HG03354 (cell line): ENCODE data around the gene ATPAF2.

Experiments used
- ATAC-seq: cut with Tn5 transposase; IDR thresholded peaks from one replicate; pipeline ENCODE4 v1.9.1; 2021; ENCODE audit warnings: mild to moderate bottlenecking; ENCODE audit not compliant: unreplicated experiment, poor library complexity, severe bottlenecking

Gene ATPAF2

GRCh38 chr17:18040261-18040858 is 1.4 kb upstream of the ATPAF2 start:
- no peak for ATAC-seq

DNA sequence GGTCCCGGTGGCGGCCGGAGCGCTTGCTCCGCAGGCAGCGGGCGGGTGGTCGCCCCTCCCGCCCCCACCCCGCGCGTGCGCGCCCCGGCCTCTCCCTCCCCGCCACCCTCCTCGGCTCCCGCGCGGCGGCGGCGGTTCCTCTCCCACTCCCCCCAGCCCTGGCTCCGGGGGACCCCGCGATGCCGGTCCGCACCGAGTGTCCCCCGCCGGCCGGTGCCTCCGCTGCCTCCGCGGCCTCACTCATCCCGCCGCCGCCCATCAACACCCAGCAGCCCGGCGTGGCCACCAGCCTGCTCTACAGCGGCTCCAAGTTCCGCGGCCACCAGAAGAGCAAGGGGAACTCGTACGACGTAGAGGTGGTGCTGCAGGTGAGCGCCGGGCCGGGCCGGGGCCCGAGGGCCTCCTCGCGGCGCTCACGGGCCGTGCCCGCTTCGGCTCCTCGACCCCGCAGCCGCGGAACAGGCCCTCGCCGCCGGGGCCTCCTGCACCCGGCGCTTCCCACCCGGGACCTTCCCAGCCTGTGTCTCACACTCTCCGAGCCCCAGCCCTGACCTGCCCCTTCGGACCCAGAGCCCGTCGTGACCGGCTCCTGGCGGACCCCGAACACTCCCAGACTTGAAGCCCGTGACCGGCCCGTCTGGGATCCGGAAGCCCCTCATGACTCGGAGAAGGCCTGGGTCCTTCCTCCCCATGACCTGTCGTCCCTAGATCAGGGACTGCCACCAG is 730 bp upstream of the ATPAF2 start:
- ATAC-seq = peak; percentile 26

GRCh38 chr17:18038149-18038850 is 668 bp downstream of the ATPAF2 start:
- ATAC-seq = no peak

DNA sequence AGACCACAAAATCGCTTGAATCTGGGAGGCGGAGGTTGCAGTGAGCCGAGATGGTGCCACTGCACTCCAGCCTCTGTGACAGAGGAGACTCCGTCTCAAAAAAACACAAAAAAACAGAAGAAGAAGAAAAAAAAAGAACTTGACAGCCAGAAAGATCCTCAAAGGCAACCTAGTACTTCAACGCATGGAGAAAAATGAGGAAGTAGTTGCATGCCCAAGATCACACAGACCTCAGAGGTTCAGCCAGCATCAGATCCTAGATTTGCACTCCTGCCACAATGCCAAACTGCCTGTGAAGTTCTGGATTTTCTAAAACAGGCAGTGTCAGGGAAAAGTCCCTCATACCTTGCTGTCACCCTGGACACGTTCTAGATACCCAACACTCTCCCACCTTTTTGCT is 1.5 kb downstream of the ATPAF2 start:
- no peak for ATAC-seq

DNA sequence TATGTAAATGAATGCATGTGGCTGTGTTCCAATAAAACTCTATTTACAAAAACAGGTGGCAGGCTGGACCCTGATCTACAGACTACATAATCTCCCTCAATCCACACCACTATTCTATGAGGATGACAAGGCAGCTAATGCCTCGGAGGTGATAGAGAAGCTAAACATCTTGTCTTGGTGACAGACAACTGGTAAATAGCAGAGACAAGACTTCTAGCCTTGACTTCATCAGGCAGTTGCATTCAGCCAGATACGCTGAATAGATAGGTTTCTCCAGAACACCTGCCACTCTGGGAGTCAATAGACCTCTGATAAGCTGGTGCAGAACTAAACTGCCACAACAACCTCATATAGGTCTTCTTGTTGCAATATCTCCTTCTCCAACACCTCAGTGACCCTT is 3.3 kb downstream of the ATPAF2 start:
- no peak for ATAC-seq

DNA sequence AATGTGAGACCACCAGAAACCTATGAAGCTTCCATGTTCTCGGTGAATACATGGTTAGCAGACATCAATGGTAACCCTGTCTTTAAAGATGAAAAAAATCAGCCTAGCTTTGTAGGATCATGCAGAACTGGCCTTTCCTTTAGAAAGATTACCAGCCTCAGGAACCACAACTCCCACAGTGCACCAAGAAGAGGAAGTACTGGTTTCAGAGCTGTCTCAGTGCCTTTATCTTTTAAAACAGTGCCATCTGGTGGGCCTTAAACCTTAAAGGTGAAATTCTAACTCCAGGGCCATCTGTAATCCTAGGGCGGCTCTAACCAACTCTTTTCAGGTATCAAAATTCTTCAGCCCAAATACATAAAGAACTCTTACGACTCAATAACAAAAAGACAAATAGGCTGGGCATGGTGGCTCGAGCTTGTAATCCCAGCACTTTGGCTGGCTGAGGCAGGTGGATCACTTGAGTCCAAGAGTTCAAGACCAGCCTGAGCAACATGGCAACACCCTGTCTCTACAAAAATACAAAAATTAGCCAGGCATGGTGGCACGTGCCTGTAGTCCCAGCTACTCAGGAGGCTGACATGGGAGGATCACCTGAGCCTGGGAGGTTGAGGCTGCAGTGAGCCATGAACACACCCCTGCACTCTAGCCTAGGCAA is 5.4 kb downstream of the ATPAF2 start:
- peak; percentile 69 for ATAC-seq

DNA sequence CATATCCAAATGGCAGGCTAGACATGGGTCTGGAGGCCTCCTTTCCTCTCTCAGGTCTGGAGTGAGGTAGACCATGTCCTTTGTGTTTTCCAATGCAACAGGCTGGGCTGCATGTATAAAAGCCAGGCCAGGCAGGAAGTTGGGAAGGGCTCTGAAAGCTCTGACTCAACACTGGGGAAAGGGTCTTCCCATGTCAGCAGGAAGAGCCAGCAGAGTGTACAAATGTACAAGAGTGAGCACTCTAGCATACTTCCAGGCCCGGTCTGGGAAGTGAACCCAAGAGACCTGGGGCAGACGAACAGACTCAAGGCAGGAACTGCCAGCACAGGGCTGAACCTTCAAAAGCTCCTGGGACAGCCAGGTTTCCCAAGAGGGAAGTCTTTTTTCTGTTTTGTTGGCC is 7.0 kb downstream of the ATPAF2 start:
- no peak for ATAC-seq

DNA sequence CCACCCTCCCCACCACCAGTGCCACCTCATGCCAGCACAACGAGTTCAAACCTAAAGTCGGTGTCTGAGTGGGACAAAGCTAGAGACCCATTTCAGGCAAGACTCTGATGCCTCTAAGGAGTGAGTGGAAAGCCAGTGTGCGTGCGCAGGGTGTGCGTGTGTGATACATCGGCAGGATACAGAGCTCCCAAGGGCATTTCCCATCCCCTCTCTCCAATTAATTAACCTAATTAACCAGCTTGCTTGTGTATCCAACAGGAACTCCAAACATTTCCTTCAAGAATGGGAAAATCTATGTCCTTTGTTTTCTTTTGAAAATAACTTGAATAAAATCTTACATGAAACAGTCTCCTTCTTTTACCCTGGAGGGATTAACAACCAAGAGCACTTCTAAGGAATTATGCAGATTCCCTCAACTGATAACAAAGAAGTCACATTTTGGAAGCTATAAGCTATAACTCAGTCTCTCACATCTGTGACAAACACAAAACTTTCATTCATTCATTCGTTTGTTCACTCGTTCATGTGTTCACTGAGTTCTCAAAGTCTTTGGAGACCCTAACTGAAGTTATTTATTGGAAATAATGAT is 9.9 kb downstream of the ATPAF2 start:
- ATAC-seq = no peak

DNA sequence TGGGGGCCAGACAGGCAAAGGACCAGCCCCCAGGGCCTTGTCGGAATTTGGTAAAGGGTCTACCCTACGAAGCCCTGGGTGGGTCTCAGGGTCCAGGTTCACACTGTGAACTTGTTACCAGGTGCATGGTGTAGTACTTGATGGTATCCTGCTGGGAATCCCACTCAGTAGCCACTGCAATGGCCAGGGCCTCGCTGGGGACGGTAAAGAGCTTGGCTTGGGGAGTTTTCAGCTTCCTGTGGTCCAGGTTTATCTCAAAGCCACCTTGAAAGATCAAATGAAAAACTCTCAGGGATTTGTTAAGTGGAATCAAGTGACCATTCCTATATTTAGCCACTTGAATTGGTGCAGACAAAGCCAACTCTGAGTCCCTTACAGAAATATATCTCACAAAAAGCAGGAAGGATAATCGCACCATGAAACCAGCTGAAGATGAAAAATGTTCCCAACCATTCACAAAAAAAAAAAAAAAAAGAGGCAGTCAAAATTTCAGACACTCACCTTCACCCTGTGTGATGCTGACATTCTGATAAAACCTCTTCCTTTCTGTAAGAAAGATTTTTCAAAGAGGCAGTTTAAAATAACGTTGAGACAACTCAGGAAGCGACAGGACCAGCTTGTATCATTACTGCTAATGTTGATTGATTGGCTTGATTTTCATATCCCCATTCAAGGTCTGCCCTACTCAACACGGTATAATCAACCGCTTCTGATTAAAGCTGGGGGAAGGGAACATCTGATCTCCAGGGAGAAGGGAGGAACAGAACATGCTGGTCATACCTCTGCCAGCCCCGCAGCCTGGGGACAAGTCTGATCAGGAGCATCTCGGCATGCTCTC is 10.6 kb downstream of the ATPAF2 start:
- ATAC-seq = no peak

DNA sequence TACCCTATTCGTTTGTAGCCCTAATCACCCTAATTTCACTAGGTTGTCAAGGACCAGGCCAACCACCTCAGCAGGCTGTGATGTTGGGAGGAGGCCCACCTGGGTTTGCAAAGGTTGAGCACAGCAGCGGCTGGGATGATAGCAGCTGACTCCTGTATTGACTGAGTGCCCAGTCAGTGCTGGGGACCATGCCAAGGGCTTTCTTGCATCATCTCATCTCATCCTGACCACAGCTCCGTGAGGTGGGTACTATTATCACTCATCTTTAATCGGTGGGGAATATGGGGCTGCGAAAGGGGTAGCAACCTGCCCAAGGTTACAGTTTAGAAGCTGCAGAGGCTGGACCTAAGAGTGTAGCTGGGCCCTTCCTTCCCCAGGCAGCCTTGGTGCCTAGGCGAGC is 11.7 kb downstream of the ATPAF2 start:
- ATAC-seq = no peak

DNA sequence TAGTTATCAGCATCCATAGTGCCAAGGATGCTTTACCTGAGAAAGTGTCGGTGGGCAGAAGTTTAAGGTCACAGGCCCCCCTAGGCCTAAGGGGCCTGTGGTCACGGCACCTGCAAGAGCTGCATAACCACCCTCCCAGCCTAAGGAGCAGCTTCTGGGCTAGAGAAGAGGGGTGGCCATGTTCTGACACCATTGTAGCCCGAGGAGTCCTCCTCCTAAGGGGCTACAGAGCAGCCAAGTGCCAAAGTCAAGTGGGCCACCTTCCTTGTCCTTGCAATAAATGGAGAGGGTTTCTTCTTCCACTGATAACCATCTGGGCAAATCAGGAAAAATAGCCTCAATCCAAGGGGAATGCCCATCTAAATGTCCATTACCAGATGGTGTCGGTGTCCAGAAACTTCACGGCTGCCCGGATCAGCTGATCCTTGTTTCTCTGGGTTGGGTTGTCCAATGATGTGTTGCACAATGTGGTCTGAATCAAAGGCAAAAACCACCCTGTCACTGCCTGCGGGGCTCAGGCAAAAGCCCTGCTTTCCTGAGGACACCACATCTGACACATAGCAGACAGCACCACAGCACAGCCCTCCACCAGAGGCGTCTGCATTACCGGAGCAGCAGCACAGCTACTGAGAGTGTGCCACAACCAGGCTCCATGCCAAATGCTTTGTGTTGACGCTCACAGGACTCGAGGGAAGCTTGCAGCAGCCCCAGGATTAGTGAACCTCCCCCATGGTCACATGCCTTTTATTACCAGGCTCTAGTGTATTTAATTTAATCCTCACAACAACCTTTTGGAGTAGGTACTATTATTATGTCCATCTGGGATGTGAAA is 12.8 kb downstream of the ATPAF2 start:
- no peak for ATAC-seq

GRCh38 chr17:18025241-18025944 is 13.6 kb downstream of the ATPAF2 start:
- no peak for ATAC-seq

- ATAC-seq = no peak
Measured at GRCh38 chr17:18021372-18021771, 17.6 kb downstream of the ATPAF2 start.

GRCh38 chr17:18020971-18021370 is 18.0 kb downstream of the ATPAF2 start:
- no peak for ATAC-seq

DNA sequence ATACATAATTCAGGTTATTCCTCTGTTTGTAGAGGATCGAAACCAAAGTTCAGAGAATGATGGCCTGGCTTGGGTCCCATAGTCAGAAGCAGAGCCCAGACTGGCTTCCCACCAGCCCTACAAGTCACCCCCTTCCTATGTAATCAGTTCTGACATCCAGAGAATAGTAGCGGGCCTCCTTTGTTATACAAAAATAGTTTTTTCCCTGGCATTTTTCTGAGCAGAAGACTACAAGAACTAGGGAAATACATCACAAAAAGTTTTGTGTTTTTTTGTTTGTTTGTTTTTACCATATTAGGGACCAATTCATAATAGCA is 19.2 kb downstream of the ATPAF2 start:
- ATAC-seq = no peak

DNA sequence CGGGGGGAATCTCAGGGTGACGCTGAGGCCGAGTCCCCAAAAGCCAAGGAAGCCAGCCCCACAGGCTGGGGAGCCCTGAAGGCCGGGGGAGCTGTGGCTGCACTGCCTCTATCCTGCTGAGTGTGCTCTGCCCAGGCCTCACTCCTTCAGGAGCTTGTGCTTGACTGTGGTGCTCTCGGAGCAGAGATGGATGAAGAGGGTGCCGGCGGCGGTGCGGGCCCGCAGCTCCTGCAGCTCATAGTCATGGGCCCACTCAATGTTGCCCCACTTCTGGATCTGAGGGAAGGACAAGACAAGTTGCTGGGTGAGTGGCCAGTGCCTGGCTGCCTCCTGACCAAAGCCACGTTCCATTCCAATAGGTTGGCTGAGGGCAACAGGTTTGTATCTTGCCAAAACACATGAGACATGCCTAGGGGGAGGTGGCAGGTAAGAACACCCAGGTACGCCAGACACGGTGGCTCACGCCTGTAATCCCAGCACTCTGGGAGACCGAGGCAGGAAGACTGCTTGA is 20.5 kb downstream of the ATPAF2 start:
- ATAC-seq = no peak

DNA sequence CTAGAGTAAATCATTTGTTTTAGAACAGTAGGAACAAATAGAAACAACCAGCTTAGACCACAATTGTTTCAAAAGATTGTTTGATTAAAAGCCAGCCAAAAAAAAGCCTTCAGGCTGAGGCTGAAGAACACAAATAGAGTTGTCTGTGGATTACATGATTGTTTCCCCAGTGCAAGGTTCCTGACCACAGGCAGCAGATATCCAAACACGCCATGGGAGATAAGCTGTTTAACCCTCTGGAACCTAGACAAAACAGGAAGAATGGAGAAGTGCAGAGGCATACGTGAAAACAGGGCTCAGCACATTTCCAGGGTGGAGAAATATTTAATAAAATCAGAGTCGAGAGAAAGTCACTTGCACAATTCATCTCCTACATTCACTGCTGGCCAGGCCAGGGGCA is 21.0 kb downstream of the ATPAF2 start:
- no peak for ATAC-seq

DNA sequence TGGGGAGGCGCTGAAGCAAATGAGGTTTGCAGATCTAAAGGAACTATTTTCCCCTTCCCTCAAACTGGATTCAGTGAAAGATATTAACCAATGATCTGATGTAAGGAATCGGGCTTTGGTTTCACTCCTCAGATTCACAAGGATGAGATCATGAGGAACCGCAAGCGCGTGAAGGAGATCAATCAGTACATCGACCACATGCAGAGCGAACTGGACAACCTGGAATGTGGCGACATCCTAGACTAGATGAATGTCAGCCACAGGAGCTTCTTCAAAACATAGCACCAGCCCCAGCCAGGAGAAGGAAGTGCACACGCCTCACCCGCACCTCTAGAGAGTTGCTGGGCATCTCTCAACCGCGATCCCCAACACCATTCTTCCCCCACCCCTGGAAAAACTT is 22.5 kb downstream of the ATPAF2 start:
- no peak for ATAC-seq
